ENCODE measurements around the gene SLC38A4. TPM values are rescaled to one million over a fixed set of nuclear protein-coding genes. Genes with fewer than 3 reads are reported as not detected.
"Not testable (repeated sequence)": the region's sequence is repeated elsewhere in the genome, so short reads cannot be mapped to it uniquely, and the experiment has no call there.

The SLC38A4 gene
- total and polyA plus RNA-seq, 2 experiments from 2014 or later: 16.5 to 37.3 TPM

GRCh38 chr12:46855760-46856159 lies 30.0 kb upstream of the SLC38A4 start:
- H2AFZ ChIP-seq: no peak overlapping the region
- no peaks in the 10 kb centered on the region for H3K36me3 ChIP-seq (replicated peaks; ENCODE audit: insufficient read depth, low read depth)
- H3K27ac ChIP-seq: no peak overlapping the region
- no peak for DNase-seq (ENCODE audit: low spot score)
- 67% methylated on average over 2 of the region's 2 CpGs for WGBS (ENCODE audit: low lambda C conversion rate, missing lambda C conversion rate)
- no peak overlapping the region for H3K4me2 ChIP-seq
- H3K79me2 ChIP-seq: no peaks in the 10 kb centered on the region
- no peaks in the 10 kb centered on the region for H3K4me1 ChIP-seq (ENCODE audit: insufficient read depth)
- no peaks in the 10 kb centered on the region for H4K20me1 ChIP-seq (ENCODE audit: insufficient read depth, poor library complexity, severe bottlenecking)
- no peaks in the 10 kb centered on the region for H3K27me3 ChIP-seq
- H3K9me2 ChIP-seq (replicated peaks; ENCODE audit: insufficient read depth): no peaks in the 10 kb centered on the region
- peaks cover 25% of the 10 kb centered on the region for H3K9me3 ChIP-seq (ENCODE audit: low read depth)
- no peak for TF ChIP-seq EZH2phosphoT487 (IDR thresholded peaks at IDR 0.05; ENCODE audit: low read depth, severe bottlenecking, unreplicated experiment)
- no peak for TF ChIP-seq CTCF (IDR thresholded peaks at IDR 0.05; ENCODE audit: poor library complexity)
- TF ChIP-seq EZH2 (IDR thresholded peaks at IDR 0.05; ENCODE audit: borderline replicate concordance): no peak
- no peak overlapping the region for H3K4me3 ChIP-seq

- H3K79me2 ChIP-seq; H4K20me1 ChIP-seq (ENCODE audit: insufficient read depth, poor library complexity, severe bottlenecking); H3K4me3 ChIP-seq; H3K27ac ChIP-seq; H3K4me1 ChIP-seq (ENCODE audit: insufficient read depth); DNase-seq (ENCODE audit: low spot score); H2AFZ ChIP-seq; H3K9me2 ChIP-seq (replicated peaks; ENCODE audit: insufficient read depth); H3K4me2 ChIP-seq; H3K27me3 ChIP-seq; H3K36me3 ChIP-seq (replicated peaks; ENCODE audit: insufficient read depth, low read depth): not testable (repeated sequence)
- peaks cover 25% of the 10 kb centered on the region for H3K9me3 ChIP-seq (ENCODE audit: low read depth)
Measured at GRCh38 chr12:46854188-46854587, 28.4 kb upstream of the SLC38A4 start.

- H4K20me1 ChIP-seq (ENCODE audit: insufficient read depth, poor library complexity, severe bottlenecking); H3K27ac ChIP-seq; H3K36me3 ChIP-seq (replicated peaks; ENCODE audit: insufficient read depth, low read depth); H3K27me3 ChIP-seq; H3K9me2 ChIP-seq (replicated peaks; ENCODE audit: insufficient read depth); H2AFZ ChIP-seq; H3K4me1 ChIP-seq (ENCODE audit: insufficient read depth); H3K4me2 ChIP-seq; H3K79me2 ChIP-seq; H3K9me3 ChIP-seq (ENCODE audit: low read depth); H3K4me3 ChIP-seq; DNase-seq (ENCODE audit: low spot score): not testable (repeated sequence)
- 90% methylated on average over 8 of the region's 8 CpGs for WGBS (ENCODE audit: low lambda C conversion rate, missing lambda C conversion rate)
Measured at GRCh38 chr12:46848792-46849191, 23.0 kb upstream of the SLC38A4 start.

GRCh38 chr12:46847001-46847400 lies 21.2 kb upstream of the SLC38A4 start:
- H3K4me2 ChIP-seq: no peak overlapping the region
- no peaks in the 10 kb centered on the region for H3K4me1 ChIP-seq (ENCODE audit: insufficient read depth)
- no peaks in the 10 kb centered on the region for H3K9me2 ChIP-seq (replicated peaks; ENCODE audit: insufficient read depth)
- H3K79me2 ChIP-seq: no peaks in the 10 kb centered on the region
- H4K20me1 ChIP-seq (ENCODE audit: insufficient read depth, poor library complexity, severe bottlenecking): no peaks in the 10 kb centered on the region
- no peak overlapping the region for H3K27ac ChIP-seq
- DNase-seq (ENCODE audit: low spot score): no peak
- TF ChIP-seq EZH2phosphoT487 (IDR thresholded peaks at IDR 0.05; ENCODE audit: low read depth, severe bottlenecking, unreplicated experiment) (no peak), CTCF (IDR thresholded peaks at IDR 0.05; ENCODE audit: poor library complexity) (no peak), EZH2 (IDR thresholded peaks at IDR 0.05; ENCODE audit: borderline replicate concordance) (no peak)
- H3K9me3 ChIP-seq (ENCODE audit: low read depth): no peaks in the 10 kb centered on the region
- no peak overlapping the region for H2AFZ ChIP-seq
- 100% methylated on average over 1 of the region's 1 CpG for whole genome bisulfite sequencing (ENCODE audit: low lambda C conversion rate, missing lambda C conversion rate)
- no peak overlapping the region for H3K4me3 ChIP-seq
- no peaks in the 10 kb centered on the region for H3K27me3 ChIP-seq
- no peaks in the 10 kb centered on the region for H3K36me3 ChIP-seq (replicated peaks; ENCODE audit: insufficient read depth, low read depth)

- Histone ChIP-seq H2AFZ (no peak overlapping the region), H3K9me3 (ENCODE audit: low read depth) (no peaks in the 10 kb centered on the region), H4K20me1 (ENCODE audit: insufficient read depth, poor library complexity, severe bottlenecking) (no peaks in the 10 kb centered on the region), H3K27ac (no peak overlapping the region), H3K4me3 (no peak overlapping the region), H3K4me2 (no peak overlapping the region), H3K4me1 (ENCODE audit: insufficient read depth) (no peaks in the 10 kb centered on the region), H3K27me3 (no peaks in the 10 kb centered on the region), H3K36me3 (replicated peaks; ENCODE audit: insufficient read depth, low read depth) (no peaks in the 10 kb centered on the region), H3K9me2 (replicated peaks; ENCODE audit: insufficient read depth) (no peaks in the 10 kb centered on the region), H3K79me2 (no peaks in the 10 kb centered on the region)
- 79% methylated on average over 3 of the region's 3 CpGs for WGBS (ENCODE audit: low lambda C conversion rate, missing lambda C conversion rate)
- TF ChIP-seq CTCF (IDR thresholded peaks at IDR 0.05; ENCODE audit: poor library complexity) (no peak), EZH2 (IDR thresholded peaks at IDR 0.05; ENCODE audit: borderline replicate concordance) (no peak), EZH2phosphoT487 (IDR thresholded peaks at IDR 0.05; ENCODE audit: low read depth, severe bottlenecking, unreplicated experiment) (no peak)
- no peak for DNase-seq (ENCODE audit: low spot score)
Measured at GRCh38 chr12:46843811-46844210, 18.0 kb upstream of the SLC38A4 start.
